Ovary (tissue), 3 donors: ENCODE measurements around the gene PODXL.

Source experiments
- EP300 ChIP-seq: sonication (generic); formaldehyde crosslinking; IDR thresholded peaks from one replicate; pipeline ENCODE4 v1.6.1; 2017; ENCODE audit warnings: antibody characterized with exemption
- TF ChIP-seq, protein P1 (sequence below), 3 donors: fragments of 450-650 bp in 2 of 3; fragments of 200-600 bp in 1 of 3; IDR thresholded peaks; one replicate each; pipeline versions ENCODE4 v1.5.1 to v1.8.0; 2016 to 2022; ENCODE audit warnings: antibody characterized with exemption in 3 of 3, mild to moderate bottlenecking in 1 of 3
- donor health status: DM: no; HTN: no; CAD: no.

GRCh38 chr7:131538813-131539179 lies 17.6 kb downstream of the PODXL start:
- TF ChIP-seq, protein P1, sequence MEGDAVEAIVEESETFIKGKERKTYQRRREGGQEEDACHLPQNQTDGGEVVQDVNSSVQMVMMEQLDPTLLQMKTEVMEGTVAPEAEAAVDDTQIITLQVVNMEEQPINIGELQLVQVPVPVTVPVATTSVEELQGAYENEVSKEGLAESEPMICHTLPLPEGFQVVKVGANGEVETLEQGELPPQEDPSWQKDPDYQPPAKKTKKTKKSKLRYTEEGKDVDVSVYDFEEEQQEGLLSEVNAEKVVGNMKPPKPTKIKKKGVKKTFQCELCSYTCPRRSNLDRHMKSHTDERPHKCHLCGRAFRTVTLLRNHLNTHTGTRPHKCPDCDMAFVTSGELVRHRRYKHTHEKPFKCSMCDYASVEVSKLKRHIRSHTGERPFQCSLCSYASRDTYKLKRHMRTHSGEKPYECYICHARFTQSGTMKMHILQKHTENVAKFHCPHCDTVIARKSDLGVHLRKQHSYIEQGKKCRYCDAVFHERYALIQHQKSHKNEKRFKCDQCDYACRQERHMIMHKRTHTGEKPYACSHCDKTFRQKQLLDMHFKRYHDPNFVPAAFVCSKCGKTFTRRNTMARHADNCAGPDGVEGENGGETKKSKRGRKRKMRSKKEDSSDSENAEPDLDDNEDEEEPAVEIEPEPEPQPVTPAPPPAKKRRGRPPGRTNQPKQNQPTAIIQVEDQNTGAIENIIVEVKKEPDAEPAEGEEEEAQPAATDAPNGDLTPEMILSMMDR (IDR thresholded peaks at IDR 0.05): no peak
- TF ChIP-seq EP300: no peak
